ENCODE results near the gene CAMK2N2. TPM values are rescaled to one million over a fixed set of nuclear protein-coding genes. Genes with fewer than 3 reads are reported as not detected.

The CAMK2N2 gene
- total RNA-seq, 4 donors from 2014 or later, result not detected

DNA sequence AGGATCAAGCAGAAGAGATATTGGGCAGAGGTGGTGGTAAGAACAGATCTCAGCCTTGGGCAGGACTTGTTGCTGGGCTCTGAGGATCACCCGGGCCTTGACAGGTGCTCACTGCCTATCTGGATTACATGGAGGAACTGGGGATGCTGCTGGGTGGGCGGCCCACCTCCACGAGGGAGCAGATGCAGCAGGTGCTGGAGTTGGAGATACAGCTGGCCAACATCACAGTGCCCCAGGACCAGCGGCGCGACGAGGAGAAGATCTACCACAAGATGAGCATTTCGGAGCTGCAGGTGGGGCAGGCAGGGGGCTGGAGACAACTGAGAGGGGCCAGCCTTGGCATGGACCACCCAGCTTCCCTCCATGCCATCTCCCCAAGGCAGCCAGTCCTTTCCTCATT, 22.3 kb upstream of the CAMK2N2 start:
- no peaks in the 10 kb centered on the region for H3K27me3 ChIP-seq
- TF ChIP-seq POLR2A (IDR thresholded peaks at IDR 0.05), result no peak
- TF ChIP-seq, protein P1, sequence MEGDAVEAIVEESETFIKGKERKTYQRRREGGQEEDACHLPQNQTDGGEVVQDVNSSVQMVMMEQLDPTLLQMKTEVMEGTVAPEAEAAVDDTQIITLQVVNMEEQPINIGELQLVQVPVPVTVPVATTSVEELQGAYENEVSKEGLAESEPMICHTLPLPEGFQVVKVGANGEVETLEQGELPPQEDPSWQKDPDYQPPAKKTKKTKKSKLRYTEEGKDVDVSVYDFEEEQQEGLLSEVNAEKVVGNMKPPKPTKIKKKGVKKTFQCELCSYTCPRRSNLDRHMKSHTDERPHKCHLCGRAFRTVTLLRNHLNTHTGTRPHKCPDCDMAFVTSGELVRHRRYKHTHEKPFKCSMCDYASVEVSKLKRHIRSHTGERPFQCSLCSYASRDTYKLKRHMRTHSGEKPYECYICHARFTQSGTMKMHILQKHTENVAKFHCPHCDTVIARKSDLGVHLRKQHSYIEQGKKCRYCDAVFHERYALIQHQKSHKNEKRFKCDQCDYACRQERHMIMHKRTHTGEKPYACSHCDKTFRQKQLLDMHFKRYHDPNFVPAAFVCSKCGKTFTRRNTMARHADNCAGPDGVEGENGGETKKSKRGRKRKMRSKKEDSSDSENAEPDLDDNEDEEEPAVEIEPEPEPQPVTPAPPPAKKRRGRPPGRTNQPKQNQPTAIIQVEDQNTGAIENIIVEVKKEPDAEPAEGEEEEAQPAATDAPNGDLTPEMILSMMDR (IDR thresholded peaks at IDR 0.05), result no peak
- no peaks in the 10 kb centered on the region for H3K4me1 ChIP-seq
- DNase-seq, result no peak
- no peak overlapping the region for H3K4me3 ChIP-seq
- H3K36me3 ChIP-seq, result no peaks in the 10 kb centered on the region
- no peaks in the 10 kb centered on the region for H3K9me3 ChIP-seq
- no peak overlapping the region for H3K27ac ChIP-seq

DNA sequence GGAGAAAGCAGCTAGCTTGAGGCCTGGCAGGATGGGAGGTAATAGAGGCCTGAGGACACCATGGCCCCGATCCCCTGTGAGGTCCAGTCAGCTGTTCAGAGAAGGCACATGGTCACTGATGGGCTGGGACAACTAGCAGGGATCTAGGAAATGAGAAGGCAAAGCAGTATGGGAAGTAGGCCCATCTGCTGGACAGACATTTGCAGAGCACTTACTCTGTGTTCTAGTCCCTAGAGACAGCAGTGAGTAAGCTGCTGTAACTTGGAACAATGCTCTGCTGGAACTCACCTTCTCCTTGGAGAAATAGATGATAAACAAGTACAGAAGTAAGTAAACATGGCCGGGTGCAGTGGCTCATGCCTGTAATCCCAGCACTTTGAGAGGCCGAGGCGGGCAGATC, 21.6 kb upstream of the CAMK2N2 start:
- H3K4me3 ChIP-seq, result no peak overlapping the region

DNA sequence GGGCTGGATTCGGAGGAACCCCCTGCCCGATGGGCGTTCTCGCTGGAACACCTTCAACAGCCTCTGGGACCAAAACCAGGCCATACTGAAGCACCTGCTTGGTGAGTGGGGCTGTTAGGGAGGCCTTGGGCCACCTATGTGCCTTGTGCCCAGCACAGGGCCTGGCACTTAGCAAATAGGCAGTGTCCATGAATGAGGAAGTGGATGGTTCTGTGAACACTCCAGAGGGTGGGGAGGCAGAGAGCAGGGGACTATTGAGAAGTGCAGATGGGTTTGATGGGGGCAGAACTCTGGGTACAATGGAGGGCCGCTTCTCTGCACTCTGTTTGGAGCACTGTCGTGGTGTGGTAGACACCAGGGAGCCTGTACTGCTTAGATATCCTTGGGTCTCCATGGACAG, 16.0 kb upstream of the CAMK2N2 start:
- Histone ChIP-seq H3K27me3 (peaks cover 0 to 14% of the 10 kb centered on the region in 2 donors), H3K36me3 (no peaks in the 10 kb centered on the region), H3K4me3 (no peak overlapping the region), H3K9me3 (no peaks in the 10 kb centered on the region), H3K27ac (no peak overlapping the region), H3K4me1 (no peaks in the 10 kb centered on the region)
- TF ChIP-seq, protein P1 (IDR thresholded peaks at IDR 0.05), result no peak
- no peak for TF ChIP-seq POLR2A (IDR thresholded peaks at IDR 0.05)
- no peak for DNase-seq

More for the DNA sequence above, 21.6 kb upstream of the CAMK2N2 start:
- H3K9me3 ChIP-seq, result no peaks in the 10 kb centered on the region
- TF ChIP-seq, protein P1 (IDR thresholded peaks at IDR 0.05), result no peak
- no peak for TF ChIP-seq POLR2A (IDR thresholded peaks at IDR 0.05)
- H3K4me1 ChIP-seq, result no peaks in the 10 kb centered on the region
- H3K27ac ChIP-seq, result no peak overlapping the region
- DNase-seq, result no peak
- H3K27me3 ChIP-seq, result no peaks in the 10 kb centered on the region
- H3K36me3 ChIP-seq, result no peaks in the 10 kb centered on the region

DNA sequence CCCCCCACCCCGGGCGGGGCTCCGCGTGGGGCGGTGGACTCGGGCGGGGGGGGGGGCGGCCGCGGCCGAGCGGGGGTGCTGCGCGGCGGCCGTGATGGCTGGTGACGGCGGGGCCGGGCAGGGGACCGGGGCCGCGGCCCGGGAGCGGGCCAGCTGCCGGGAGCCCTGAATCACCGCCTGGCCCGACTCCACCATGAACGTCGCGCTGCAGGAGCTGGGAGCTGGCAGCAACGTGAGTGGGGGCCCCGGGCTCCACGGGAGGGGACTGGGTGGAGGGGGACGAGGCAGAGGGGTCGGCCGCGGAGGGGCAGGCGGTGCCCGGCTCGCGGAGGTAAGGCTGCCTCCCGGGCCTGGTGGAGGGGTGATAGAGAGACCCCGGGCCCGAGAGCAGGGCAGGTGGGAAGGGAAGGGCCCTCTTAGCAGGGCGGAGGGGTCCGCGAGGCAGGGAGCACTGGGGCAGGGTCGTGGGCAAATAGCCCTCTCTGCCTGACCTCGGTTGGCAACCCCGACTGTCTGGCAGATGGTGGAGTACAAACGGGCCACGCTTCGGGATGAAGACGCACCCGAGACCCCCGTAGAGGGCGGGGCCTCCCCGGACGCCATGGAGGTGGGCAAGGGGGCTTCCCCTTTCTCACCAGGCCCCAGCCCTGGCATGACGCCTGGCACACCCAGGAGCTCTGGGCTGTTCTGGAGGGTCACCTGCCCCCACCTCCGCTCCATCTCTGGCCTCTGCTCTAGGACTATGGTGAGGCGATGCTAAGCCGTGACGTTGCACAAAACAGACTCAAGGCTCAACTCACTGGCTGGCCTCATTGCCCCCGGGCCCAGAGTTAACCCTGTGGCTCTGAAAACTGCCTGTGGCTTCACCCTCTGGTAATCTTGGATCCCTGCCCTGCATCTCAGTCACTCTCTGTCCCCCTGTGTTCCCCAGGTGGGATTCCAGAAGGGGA, 14.9 kb upstream of the CAMK2N2 start, which contains the start of gene ECE2:
ECE2 (plus strand) TSS at position 62 of the 950 bp plus-strand sequence; CDS start at position 194, 132 bp downstream.
- no peak for TF ChIP-seq POLR2A (IDR thresholded peaks at IDR 0.05)
- TF ChIP-seq, protein P1 (IDR thresholded peaks at IDR 0.05), result no peak
- DNase-seq, result no peak
- no peaks in the 10 kb centered on the region for H3K36me3 ChIP-seq
- no peaks in the 10 kb centered on the region for H3K9me3 ChIP-seq
- no peaks in the 10 kb centered on the region for H3K4me1 ChIP-seq
- H3K27me3 ChIP-seq, result peaks cover 0 to 14% of the 10 kb centered on the region in 2 donors
- H3K4me3 ChIP-seq, result no peak within 1 kb of the TSS
- no peak within 1 kb of the TSS for H3K27ac ChIP-seq

DNA sequence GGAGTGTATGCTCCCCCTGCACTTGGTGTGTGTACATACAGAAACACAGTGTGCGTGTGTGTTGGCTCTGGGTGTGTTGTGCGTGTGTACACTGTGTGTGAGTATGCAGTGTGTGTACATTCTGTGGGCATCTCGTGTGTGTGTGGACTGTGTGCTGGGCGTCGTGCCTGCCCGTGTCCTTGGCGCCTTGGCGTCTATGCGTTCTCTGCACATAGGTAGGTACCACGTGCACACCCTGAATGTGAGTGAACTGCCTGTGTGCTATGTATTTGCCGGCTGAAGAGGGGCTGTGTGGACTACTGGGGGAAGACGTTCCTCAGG, 14.0 kb upstream of the CAMK2N2 start:
- no peaks in the 10 kb centered on the region for H3K36me3 ChIP-seq
- no peaks in the 10 kb centered on the region for H3K9me3 ChIP-seq
- peaks cover 0 to 14% of the 10 kb centered on the region in 2 donors for H3K27me3 ChIP-seq
- no peak overlapping the region for H3K27ac ChIP-seq
- DNase-seq, result no peak
- H3K4me3 ChIP-seq, result no peak overlapping the region
- no peaks in the 10 kb centered on the region for H3K4me1 ChIP-seq
- TF ChIP-seq, protein P1 (IDR thresholded peaks at IDR 0.05), result no peak
- TF ChIP-seq POLR2A (IDR thresholded peaks at IDR 0.05), result no peak
